Loucy (cell line): Measurements from ENCODE around the gene SERINC1.
A peak's percentile ranks its signal among the peaks of the same experiment; 100 is the strongest.

Source experiments
- H2AFZ ChIP-seq: fragments of 200-600 bp; sonication (generic); 2 replicates; pipeline ENCODE4 v1.6.0; 2016; ENCODE audit warnings: antibody characterized with exemption, mild to moderate bottlenecking, low read length, moderate library complexity
- H3F3A ChIP-seq: fragments of 200-600 bp; 2 replicates; pipeline ENCODE4 v1.6.0; 2016; ENCODE audit warnings: antibody characterized with exemption, low read depth, mild to moderate bottlenecking
- H3K27me3 ChIP-seq: fragments of 200-600 bp; sonication (generic); 2 replicates; pipeline ENCODE4 v1.6.1; 2014; ENCODE audit warnings: low read length, mild to moderate bottlenecking; ENCODE audit not compliant: insufficient read depth, poor library complexity, severe bottlenecking
- H3K36me3 ChIP-seq: fragments of 200-600 bp; sonication (generic); 2 replicates; pipeline ENCODE4 v1.6.1; 2016; ENCODE audit warnings: low read length; ENCODE audit not compliant: insufficient read depth
- H3K4me1 ChIP-seq: fragments of 200-600 bp; sonication (generic); 2 replicates; pipeline ENCODE4 v1.5.1; 2014; ENCODE audit warnings: low read length, mild to moderate bottlenecking; ENCODE audit not compliant: insufficient read depth, poor library complexity, severe bottlenecking
- H3K4me2 ChIP-seq: fragments of 200-600 bp; sonication (generic); 2 replicates; pipeline ENCODE4 v1.6.0; 2014; ENCODE audit warnings: antibody characterized with exemption, low read length, low read depth, mild to moderate bottlenecking; ENCODE audit not compliant: poor library complexity, severe bottlenecking
- H3K4me3 ChIP-seq: fragments of 200-600 bp; sonication (generic); 2 replicates; pipeline ENCODE4 v1.5.1; 2014; ENCODE audit warnings: low read length, mild to moderate bottlenecking, mixed read lengths; ENCODE audit not compliant: poor library complexity, severe bottlenecking
- H3K79me2 ChIP-seq: fragments of 200-600 bp; sonication (generic); 2 replicates; pipeline ENCODE4 v1.6.1; 2014; ENCODE audit warnings: low read length; ENCODE audit not compliant: insufficient read depth
- H3K9ac ChIP-seq: fragments of 200-600 bp; sonication (generic); 2 replicates; pipeline ENCODE4 v1.6.0; 2014; ENCODE audit warnings: mild to moderate bottlenecking, low read depth, low read length, moderate library complexity; ENCODE audit not compliant: poor library complexity, severe bottlenecking
- H3K9me2 ChIP-seq: fragments of 200-600 bp; sonication (generic); replicated peaks from 2 replicates; pipeline ENCODE4 v1.6.1; 2016; ENCODE audit warnings: low read depth, low read length, mixed read lengths
- H3K9me3 ChIP-seq: fragments of 200-600 bp; sonication (generic); 2 replicates; pipeline ENCODE4 v1.6.1; 2014; ENCODE audit warnings: mild to moderate bottlenecking, antibody characterized with exemption, low read length, low read depth; ENCODE audit not compliant: insufficient read depth
- H4K20me1 ChIP-seq: fragments of 200-600 bp; sonication (generic); 2 replicates; pipeline ENCODE4 v1.6.0; 2014; ENCODE audit warnings: antibody characterized with exemption, low read length, mild to moderate bottlenecking; ENCODE audit not compliant: insufficient read depth, poor library complexity, severe bottlenecking
- CTCF ChIP-seq: fragments of 200-600 bp; sonication (generic); conservative IDR thresholded peaks from 2 replicates; pipeline ENCODE4 v1.5.1; 2014; ENCODE audit warnings: mild to moderate bottlenecking, antibody characterized with exemption, low read length
- EZH2phosphoT487 ChIP-seq: fragments of 200-600 bp; IDR thresholded peaks from 2 replicates; pipeline ENCODE4 v1.6.1; 2018; ENCODE audit warnings: antibody characterized with exemption, mild to moderate bottlenecking, moderate library complexity, borderline replicate concordance

Gene SERINC1

GRCh38 chr6:122491919-122492555 is 20.4 kb upstream of the SERINC1 start:
- Histone ChIP-seq H3K4me3 (no peak overlapping the region), H2AFZ (no peak overlapping the region)
- peak; percentile 93 for TF ChIP-seq CTCF
- no peak for TF ChIP-seq EZH2phosphoT487

GRCh38 chr6:122490607-122491006 is 19.0 kb upstream of the SERINC1 start:
- Histone ChIP-seq H3K27me3 (no peaks in the 10 kb centered on the region), H3K4me1 (no peaks in the 10 kb centered on the region), H3K4me3 (no peak overlapping the region), H3K4me2 (no peak overlapping the region), H3K36me3 (no peaks in the 10 kb centered on the region), H3K79me2 (no peaks in the 10 kb centered on the region), H3K9ac (no peak overlapping the region), H3F3A (no peaks in the 10 kb centered on the region), H3K9me3 (no peaks in the 10 kb centered on the region), H2AFZ (no peak overlapping the region), H3K9me2 (no peaks in the 10 kb centered on the region), H4K20me1 (no peaks in the 10 kb centered on the region)
- TF ChIP-seq CTCF = no peak
- TF ChIP-seq EZH2phosphoT487 = no peak

More at GRCh38 chr6:122491919-122492555, 20.4 kb upstream of the SERINC1 start:
- no peaks in the 10 kb centered on the region for H3K4me1 ChIP-seq
- no peak overlapping the region for H3K4me2 ChIP-seq
- H3K9ac ChIP-seq = no peak overlapping the region
- peaks cover 9% of the 10 kb centered on the region for H3K9me3 ChIP-seq
- H4K20me1 ChIP-seq = no peaks in the 10 kb centered on the region
- H3K36me3 ChIP-seq = no peaks in the 10 kb centered on the region
- no peaks in the 10 kb centered on the region for H3K9me2 ChIP-seq
- no peaks in the 10 kb centered on the region for H3K79me2 ChIP-seq
- no peaks in the 10 kb centered on the region for H3F3A ChIP-seq
- no peaks in the 10 kb centered on the region for H3K27me3 ChIP-seq

- Histone ChIP-seq H3K9me3 (no peaks in the 10 kb centered on the region), H3K9me2 (no peaks in the 10 kb centered on the region), H3K79me2 (no peaks in the 10 kb centered on the region), H3K4me3 (no peak overlapping the region), H3K36me3 (no peaks in the 10 kb centered on the region), H3K4me2 (no peak overlapping the region), H2AFZ (no peak overlapping the region), H3F3A (no peaks in the 10 kb centered on the region), H3K27me3 (no peaks in the 10 kb centered on the region), H4K20me1 (no peaks in the 10 kb centered on the region), H3K4me1 (no peaks in the 10 kb centered on the region), H3K9ac (no peak overlapping the region)
- TF ChIP-seq EZH2phosphoT487 (no peak), CTCF (peak; percentile 19; the same call in 1 of the 2 replicates)
These were observed 13.2 kb upstream of the SERINC1 start for GRCh38 chr6:122484760-122485159.
